Measurements from ENCODE around the gene FAT1. TPM values are rescaled to one million over a fixed set of nuclear protein-coding genes. Genes with fewer than 3 reads are reported as not detected.
"Not testable (repeated sequence)": the region's sequence is repeated elsewhere in the genome, so short reads cannot be mapped to it uniquely, and the experiment has no call there.

Gene FAT1
- total RNA-seq, 4 donors from 2014 or later, result 21.0 to 109 (median 76.4) TPM

DNA sequence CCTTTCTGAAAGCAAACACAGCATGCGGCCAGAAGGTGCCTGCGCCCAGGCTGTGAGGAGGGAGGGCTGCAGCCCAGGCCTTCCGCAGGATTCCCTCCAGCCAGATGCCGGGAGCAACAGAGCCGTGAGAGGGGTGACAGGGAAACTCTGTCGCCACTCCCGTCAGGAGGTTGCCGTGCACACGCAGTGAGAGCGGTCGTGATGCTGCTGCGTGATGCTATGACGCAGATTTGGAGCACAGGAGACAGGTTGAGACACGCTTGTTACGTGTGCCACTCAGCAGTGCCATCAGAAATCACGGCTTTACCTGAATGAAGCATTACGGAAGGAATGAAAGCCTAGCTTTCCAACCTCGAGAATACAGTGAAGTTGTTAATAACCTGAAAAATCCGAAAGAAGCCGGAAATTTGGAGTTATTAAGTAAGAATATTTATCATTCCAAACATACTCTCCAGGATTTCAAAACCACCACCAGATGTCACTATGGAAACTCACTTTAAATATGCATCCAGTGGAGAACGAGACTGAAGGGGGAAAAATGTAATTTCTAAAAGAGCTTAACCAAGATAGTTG lies 54.4 kb downstream of the FAT1 start:
- H3K4me3 ChIP-seq, result no peak overlapping the region
- no peaks in the 10 kb centered on the region for H3K36me3 ChIP-seq
- no peak for TF ChIP-seq POLR2A (IDR thresholded peaks at IDR 0.05)
- TF ChIP-seq, protein P1, sequence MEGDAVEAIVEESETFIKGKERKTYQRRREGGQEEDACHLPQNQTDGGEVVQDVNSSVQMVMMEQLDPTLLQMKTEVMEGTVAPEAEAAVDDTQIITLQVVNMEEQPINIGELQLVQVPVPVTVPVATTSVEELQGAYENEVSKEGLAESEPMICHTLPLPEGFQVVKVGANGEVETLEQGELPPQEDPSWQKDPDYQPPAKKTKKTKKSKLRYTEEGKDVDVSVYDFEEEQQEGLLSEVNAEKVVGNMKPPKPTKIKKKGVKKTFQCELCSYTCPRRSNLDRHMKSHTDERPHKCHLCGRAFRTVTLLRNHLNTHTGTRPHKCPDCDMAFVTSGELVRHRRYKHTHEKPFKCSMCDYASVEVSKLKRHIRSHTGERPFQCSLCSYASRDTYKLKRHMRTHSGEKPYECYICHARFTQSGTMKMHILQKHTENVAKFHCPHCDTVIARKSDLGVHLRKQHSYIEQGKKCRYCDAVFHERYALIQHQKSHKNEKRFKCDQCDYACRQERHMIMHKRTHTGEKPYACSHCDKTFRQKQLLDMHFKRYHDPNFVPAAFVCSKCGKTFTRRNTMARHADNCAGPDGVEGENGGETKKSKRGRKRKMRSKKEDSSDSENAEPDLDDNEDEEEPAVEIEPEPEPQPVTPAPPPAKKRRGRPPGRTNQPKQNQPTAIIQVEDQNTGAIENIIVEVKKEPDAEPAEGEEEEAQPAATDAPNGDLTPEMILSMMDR (IDR thresholded peaks at IDR 0.05), result peak in 5 of 6 experiments; percentile 23 to 46 (median 36)
- H3K27ac ChIP-seq, result no peak overlapping the region
- H3K9me3 ChIP-seq, result no peaks in the 10 kb centered on the region
- DNase-seq, result no peak
- H3K4me1 ChIP-seq, result peaks cover 0 to 13% (median 0%) of the 10 kb centered on the region in 3 donors
- WGBS, 2 donors, result 44 to 47% methylated on average over 18 to 20 of the region's 21 CpGs
- no peaks in the 10 kb centered on the region for H3K27me3 ChIP-seq
- intact Hi-C loops (cut with DNase I), result no loop called here

DNA sequence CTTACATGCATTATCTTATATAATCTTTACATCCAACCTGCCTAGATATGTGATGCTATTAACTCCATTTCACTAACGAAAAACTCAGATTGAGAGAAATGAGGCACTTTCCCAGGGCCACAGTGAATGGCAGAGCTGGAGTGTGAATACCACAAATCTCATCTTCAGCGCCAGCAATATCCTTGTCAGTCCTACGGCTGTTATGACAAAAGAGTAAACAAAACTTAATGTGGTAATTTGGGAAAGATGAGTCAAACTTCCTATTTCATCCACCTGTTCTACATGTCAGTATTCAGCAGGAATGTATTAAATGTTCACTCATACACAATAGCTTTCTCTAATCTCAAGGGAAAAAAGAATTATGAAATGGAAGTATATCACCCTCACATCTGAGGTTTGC lies 56.9 kb downstream of the FAT1 start:
- no peak for DNase-seq

DNA sequence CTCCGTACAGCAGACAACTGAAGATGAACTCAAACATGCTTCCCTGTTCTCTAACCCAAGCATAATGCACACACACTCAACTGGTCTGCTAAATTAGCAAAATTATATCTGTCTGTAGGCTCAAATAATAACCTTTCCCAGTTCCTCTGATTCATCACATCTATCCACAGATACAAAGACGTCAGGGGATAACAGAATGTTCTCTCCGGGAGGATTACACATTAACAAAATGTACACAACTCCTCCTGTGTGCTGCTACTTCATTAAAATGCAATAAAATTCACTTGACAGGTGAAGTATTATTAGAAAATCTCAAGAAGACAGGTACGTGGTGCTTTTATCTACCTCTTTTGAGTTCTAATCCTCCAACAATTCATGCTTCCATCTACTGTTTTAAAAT lies 57.4 kb downstream of the FAT1 start:
- H3K27ac ChIP-seq, result peak overlapping the region in 3 of 4 donors; percentile 8 to 19 (median 14)
- TF ChIP-seq POLR2A (IDR thresholded peaks at IDR 0.05), result no peak
- TF ChIP-seq, protein P1 (IDR thresholded peaks at IDR 0.05), result no peak
- H3K4me3 ChIP-seq, result no peak overlapping the region
- peaks cover 0 to 13% (median 0%) of the 10 kb centered on the region in 3 donors for H3K4me1 ChIP-seq
- 65 to 79% methylated on average over 4 of the region's 4 CpGs for WGBS, 2 donors
- peaks cover 0 to 11% (median 3%) of the 10 kb centered on the region in 3 donors for H3K36me3 ChIP-seq
- intact Hi-C loops (cut with DNase I), result no loop called here
- DNase-seq, result no peak
- H3K27me3 ChIP-seq, result no peaks in the 10 kb centered on the region
- H3K9me3 ChIP-seq, result no peaks in the 10 kb centered on the region

More for the DNA sequence above, 56.9 kb downstream of the FAT1 start:
- H3K27me3 ChIP-seq, result no peaks in the 10 kb centered on the region
- H3K36me3 ChIP-seq, result peaks cover 0 to 6% (median 0%) of the 10 kb centered on the region in 3 donors
- peak overlapping the region in 2 of 4 donors; percentile 8 to 14 for H3K27ac ChIP-seq
- no peaks in the 10 kb centered on the region for H3K9me3 ChIP-seq
- intact Hi-C loops (cut with DNase I), result no loop called here
- WGBS, 2 donors, result 35 to 52% methylated on average over 3 of the region's 3 CpGs
- H3K4me3 ChIP-seq, result no peak overlapping the region
- peaks cover 0 to 13% (median 0%) of the 10 kb centered on the region in 3 donors for H3K4me1 ChIP-seq
- TF ChIP-seq, protein P1 (IDR thresholded peaks at IDR 0.05), result no peak
- no peak for TF ChIP-seq POLR2A (IDR thresholded peaks at IDR 0.05)

DNA sequence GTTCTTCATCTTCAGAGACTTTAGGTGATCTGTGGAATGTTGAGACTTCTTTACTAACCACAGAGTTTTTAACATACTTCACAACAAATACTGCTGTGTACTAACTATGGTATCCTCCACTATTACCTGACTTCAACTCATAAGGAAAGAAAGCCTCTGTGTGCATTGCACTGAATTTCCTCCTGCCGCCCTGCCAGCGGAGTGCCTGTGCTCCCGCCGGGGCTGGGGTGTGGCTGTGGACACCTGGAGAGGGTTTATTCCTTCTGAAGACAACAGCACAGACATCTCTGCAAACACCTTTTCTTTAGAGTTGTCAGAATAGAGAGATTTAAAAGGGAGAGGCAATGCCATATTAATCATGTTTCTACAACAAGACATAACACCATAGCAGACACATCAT lies 63.3 kb downstream of the FAT1 start:
- Histone ChIP-seq H3K36me3 (peaks cover 0 to 26% (median 3%) of the 10 kb centered on the region in 3 donors), H3K27me3 (no peaks in the 10 kb centered on the region), H3K9me3 (no peaks in the 10 kb centered on the region), H3K4me1 (peaks cover 0 to 7% (median 0%) of the 10 kb centered on the region in 3 donors), H3K4me3 (no peak overlapping the region), H3K27ac (no peak overlapping the region)
- TF ChIP-seq, protein P1 (IDR thresholded peaks at IDR 0.05), result no peak
- TF ChIP-seq POLR2A (IDR thresholded peaks at IDR 0.05), result no peak
- intact Hi-C loops (cut with DNase I), result no loop called here
- 70 to 89% methylated on average over 3 to 4 of the region's 4 CpGs for WGBS, 2 donors
- no peak for DNase-seq

DNA sequence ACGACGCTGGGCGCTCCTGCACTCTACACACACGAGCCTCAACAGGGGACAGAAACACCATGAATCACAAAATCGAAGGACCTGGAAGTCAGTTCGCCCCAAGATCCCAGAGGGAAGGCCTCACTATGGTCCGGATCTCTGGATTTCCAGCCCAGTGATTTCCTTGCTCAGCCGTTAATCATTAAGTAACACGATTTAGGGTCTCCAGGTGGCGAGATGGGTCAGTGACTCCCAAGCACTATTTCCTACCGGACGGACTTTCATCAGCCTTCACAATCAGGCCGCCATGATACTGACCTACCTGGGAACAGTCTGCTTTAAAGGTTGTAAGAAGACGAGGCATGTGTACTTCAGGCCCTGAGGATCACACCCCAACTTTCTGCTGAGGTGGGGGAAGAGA lies 63.7 kb downstream of the FAT1 start:
- H3K9me3 ChIP-seq, result no peaks in the 10 kb centered on the region
- no peak overlapping the region for H3K4me3 ChIP-seq
- DNase-seq, result no peak
- H3K27ac ChIP-seq, result no peak overlapping the region
- peaks cover 0 to 26% (median 3%) of the 10 kb centered on the region in 3 donors for H3K36me3 ChIP-seq
- 90 to 91% methylated on average over 10 to 14 of the region's 14 CpGs for WGBS, 2 donors
- no peaks in the 10 kb centered on the region for H3K27me3 ChIP-seq
- intact Hi-C loops (cut with DNase I), result no loop called here
- TF ChIP-seq, protein P1 (IDR thresholded peaks at IDR 0.05), result no peak
- TF ChIP-seq POLR2A (IDR thresholded peaks at IDR 0.05), result no peak
- peaks cover 0 to 7% (median 0%) of the 10 kb centered on the region in 3 donors for H3K4me1 ChIP-seq

DNA sequence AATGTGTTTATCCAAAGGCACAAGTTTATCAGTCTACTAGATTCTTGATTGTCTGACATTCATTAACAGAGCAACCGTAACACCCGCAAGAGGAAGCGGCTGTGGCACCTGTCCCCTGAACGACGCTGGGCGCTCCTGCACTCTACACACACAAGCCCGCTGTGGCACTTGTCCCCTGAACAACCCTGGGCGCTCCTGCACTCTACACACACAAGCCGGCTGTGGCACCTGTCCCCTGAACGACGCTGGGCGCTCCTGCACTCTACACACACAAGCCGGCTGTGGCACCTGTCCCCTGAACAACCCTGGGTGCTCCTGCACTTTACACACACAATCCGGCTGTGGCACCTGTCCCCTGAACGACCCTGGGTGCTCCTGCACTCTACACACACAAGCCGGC lies 64.2 kb downstream of the FAT1 start:
- peaks cover 0 to 26% (median 3%) of the 10 kb centered on the region in 3 donors for H3K36me3 ChIP-seq
- intact Hi-C loops (cut with DNase I); H3K27me3 ChIP-seq; H3K27ac ChIP-seq; H3K9me3 ChIP-seq; H3K4me1 ChIP-seq; H3K4me3 ChIP-seq; DNase-seq: not testable (repeated sequence)
- WGBS, 2 donors, result 87 to 94% methylated on average over 7 to 10 of the region's 16 CpGs

All from esophagus squamous epithelium (tissue), 5 donors.